Hematopoietic multipotent progenitor cell treated with erythropoietin and hydrocortisone succinate and interleukin-3 and kit ligand, for 6 days (in vitro differentiated cells): ENCODE data around the gene IGSF21.

ENCODE experiments used
- DNase-seq: peaks from one replicate; pipeline ENCODE4 v3.0.0-alpha.2; 2015

Gene IGSF21

DNA sequence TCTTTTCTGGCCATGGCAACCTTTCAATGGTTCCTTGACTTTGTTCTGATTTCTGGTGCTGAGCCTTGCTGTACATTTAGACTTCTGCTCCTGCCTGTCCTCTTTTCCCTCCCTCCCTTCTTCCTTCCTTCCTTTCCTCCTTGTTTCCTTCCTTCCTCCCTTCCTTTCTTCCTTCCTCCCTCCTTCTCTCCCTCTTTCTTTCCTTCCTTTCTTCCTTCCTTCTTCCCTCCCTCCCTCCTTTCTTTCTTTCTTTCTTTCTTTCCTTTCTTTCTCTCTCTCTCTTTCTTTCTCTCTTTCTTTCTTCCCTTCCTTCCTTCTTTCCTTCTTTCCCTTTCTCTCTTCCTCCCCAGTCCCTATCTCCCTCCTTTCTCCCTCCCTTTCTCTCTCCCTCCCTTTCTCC, 10.4 kb upstream of the IGSF21 start:
- no peak for DNase-seq

DNA sequence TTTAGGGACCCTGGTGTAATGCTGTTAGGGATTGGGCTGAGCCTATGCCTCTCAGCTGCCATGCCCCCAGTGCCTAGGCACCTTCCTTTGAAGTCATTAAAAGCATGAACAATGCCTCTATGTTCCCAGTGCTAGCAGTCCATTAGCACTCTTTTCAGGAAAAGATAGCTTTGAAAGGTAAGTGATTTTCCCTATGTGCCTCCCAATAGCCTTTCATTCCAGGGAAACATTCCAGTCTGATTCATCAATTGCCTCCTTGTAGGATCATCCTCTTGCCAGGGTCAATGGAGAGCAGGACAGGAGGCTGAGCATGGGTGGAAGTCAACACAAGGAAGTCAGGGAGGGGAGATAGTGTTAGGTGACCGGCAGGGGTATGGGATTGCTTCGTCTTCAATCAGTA, 8.6 kb upstream of the IGSF21 start:
- DNase-seq = no peak

DNA sequence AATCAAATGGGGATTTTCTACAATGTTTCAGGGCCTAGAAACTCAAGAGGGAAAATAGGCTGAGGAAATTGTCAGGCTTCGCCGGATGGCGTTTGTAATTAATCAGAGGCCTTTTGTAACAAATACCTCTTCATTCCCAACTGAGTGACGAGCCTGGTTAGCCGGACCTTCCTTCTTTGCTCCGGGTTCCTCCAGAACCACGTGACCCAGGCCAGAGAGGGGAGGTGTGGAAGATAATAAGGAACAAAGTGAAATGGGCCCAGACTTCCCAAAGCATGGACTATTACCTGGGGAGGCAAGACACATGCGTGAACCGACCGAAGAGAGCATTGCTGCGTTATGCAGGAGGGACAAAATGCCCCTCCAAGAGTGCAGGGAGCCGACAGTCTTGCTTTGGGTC, 7.5 kb upstream of the IGSF21 start:
- no peak for DNase-seq

DNA sequence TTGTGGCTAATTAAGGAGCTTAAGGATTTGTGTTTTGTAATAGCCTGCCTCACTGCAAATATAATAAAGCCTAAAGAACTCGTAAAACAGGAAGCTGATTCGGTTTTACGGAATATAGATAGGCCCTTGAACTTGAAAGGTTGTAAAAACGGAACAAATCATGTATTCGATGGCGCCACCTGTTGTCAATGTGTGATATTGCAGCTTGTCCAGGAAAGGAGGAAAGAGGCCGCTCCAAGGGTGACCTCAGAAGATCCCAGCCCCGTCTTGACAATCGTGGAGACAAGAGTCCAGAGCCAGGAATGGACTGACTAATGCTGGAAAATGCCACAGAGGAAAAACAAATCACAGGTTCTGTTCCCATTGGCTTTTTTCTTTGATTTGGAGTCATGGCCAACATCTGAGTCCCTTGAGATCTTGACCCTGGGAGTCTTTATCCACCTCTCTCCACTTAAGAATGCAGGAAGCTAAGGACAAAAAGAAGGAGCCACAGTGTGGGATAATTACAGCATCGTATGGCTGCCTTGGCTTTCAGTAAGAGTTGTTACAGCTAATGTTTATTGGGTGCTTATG, 7.0 kb upstream of the IGSF21 start:
- peak; percentile 67 for DNase-seq

DNA sequence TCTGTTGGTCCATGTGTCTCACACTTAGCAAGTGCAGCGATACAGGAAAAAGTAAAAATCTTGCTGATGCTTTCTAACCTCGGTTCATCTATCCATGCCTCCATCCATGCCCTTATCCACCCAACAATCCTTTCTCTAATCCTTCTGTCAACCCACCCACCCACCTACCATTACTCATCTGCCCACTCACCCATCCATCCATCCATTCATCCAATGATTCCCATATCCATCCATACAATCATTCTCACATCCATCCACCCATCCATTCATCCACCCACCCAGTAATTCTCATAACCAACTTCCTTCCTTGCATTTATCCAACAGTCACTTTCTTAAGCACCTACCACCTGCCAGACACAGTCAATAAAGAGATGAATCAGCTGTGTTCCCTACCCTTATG, 6.1 kb upstream of the IGSF21 start:
- DNase-seq = no peak

DNA sequence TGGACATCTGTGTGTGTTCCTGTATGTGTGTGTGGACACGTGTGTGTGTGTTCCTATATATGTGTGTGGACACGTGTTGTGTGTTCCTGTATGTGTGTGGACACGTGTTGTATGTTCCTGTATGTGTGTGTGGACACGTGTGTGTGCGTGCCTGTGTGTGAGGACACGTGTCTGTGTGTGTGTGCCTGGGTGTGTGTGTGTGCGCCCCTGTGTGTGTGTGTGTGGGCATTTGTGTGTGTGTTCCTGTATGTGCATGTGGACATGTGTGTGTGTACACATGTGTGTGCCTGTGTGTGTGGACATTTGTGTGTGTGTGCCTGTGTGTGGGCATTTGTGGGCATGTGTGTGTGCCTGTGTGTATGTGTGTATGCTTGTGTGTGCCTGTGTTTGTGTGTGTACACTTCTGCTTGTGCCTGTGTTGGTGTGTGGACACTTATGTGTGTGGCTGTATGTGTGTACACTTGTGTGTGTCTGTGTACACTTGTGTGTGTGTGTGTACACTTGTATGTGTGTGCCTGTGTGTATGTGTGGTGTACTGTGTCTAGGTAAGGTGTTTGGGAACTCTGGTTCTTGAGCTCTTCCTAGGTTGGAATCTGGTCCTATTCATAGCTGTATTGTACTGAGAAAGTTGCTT, 3.7 kb upstream of the IGSF21 start:
- no peak for DNase-seq

DNA sequence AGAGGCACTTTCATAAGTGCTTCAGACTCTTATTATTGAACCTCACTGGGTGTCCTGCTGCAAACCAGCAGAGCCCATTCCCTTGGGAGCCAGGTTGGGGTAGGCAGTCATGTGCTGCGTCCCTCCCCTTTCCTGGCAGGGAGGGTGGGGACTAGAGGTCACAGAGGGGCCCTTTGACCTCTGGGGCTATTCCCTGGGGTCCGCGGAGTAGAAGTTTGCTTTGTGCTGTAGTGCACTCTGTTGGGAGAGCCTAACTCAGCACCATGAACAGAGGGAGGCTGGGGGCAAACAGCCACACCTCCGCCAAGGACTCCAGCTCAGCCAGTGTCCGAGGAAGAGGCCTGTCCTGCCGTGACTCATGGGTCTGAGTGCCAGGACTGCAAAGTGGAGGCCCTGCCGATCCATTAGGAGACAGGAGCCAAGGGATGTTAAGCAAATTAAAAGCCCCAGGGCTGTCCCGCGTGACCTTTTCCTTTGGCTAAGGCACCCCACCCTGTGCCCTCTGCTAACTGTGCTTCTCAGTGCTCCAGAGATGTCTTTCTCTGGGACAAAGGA, 3.0 kb upstream of the IGSF21 start:
- DNase-seq = no peak

DNA sequence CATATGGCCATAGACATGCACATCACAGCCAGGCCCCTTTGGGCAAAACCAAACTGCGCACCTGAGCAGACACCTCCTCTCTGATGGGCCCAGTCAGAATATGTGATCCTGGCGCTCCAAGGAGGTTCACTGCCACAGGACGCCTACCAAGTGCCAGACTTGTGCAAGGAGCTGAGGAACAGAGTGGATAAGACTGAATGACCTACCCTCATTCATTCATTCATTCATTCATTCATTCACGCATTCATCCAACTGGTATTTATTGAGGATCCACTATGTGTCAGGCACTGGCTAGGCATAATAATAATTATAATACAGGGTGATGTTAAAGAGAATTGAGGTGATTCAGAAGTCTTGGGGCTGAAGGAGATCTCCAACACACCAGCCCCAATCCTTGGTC, 2.4 kb upstream of the IGSF21 start:
- DNase-seq = no peak

DNA sequence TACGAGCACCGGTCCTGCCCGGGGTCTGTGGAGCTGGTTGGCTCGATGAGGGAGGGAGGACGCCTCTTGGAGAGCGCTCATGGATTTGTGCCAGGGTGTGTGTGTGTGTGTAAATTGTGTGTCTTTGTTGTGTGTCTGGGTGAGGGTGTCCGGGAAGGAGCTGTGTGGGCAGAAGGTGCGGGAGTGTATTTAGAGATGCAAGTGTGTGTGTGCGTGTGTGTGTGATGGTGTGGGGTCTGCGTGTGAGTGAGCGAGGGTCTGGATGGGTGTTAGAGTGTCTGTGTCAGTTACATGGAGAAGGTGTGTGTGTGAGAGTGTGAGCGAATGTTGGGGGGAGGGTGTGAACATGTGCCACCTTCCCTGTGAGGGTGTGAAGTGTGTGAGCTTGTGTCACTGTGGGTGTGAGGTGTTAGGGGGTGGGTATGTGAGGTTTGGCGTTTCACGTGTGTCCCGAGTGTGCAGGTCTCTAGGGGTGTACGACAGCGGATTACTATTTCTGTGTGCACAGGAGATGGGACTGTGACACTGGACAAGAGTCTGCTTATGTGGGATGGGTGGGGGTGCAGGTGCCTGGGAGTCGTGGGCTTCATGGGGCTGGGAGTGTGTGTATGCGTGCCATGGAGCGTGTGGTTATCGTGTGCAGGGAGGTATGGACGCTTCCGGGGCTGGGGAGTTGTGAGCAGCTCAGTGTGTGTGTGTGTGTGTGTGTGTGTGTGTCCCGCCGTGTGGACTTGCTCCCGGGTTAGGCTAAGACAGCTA, 880 bp downstream of the IGSF21 start:
- no peak for DNase-seq

DNA sequence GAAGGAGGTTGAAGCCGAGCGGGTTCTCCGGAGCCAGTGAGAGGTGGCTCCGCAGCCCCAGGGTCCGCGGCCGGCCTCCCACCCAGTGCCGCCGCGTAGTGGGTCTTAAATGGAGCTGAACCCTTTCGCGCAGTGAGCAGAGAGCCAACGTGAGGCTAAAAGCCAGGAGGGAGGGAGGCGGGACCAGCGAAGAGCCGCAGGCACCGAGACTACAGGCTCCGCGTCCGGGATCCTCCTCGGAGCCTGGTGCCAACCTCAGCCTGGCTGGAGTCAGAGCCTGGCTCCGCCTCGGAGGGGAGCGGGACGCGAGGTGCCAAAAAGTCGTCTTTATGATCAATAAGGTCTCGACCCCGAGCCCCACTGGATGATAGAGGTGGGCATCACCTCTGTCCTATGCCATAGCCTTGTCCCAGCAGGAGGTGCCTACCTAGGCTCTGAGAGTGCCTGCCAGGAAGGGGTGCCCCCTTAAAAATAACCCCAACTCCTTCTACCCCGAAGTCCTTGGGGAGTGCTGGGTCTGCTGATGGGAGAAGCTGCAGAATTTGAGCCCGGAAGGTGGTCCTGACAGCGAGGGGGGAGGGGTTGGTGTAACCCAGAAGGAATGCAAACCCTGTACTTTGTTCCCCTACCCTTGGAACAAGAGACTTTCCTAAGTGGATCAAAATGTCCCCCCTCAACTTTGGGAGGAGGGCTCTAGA, 1.6 kb downstream of the IGSF21 start:
- DNase-seq = no peak

DNA sequence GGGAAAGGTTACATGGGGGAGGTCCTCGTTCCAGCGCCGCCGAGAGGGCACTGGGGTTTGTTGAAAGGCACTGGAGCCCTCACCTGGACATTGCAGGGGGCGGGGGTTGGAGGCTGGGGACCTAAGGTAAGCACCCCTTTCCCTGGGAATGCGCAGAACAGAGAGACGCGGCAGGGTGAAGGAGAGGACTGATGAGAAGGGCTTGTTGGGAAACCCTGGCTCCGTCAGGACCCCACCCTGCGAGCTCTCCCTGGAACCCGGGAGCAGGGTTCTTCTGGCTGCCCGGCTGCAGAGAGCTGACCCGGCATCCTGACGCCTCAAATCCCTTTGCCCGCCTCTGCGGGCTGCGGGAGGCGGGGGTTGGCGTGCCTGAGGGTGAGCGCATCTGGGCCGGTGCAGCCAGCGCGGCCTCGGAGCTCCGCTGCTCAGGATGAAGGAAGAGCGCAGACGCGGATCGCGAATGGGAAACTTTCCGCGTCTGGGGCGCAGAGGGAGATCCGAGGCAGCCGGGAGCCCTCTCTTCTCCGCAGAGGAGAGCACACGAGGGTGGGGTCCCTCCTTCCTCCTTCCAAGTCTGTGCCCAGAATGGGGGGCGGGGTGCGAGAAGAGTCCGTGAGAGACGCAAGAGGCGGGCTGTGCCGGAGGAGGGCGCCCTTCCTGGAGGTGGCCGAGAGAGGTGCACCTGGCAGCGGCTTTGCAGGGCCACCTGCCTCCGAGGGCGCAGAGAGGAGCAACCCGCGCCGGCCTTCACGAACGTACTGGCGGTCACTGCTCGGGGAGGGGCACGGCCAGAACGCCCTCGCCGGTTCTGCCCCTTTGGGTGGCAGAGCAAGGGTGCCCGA, 2.4 kb downstream of the IGSF21 start:
- DNase-seq = peak; percentile 12

DNA sequence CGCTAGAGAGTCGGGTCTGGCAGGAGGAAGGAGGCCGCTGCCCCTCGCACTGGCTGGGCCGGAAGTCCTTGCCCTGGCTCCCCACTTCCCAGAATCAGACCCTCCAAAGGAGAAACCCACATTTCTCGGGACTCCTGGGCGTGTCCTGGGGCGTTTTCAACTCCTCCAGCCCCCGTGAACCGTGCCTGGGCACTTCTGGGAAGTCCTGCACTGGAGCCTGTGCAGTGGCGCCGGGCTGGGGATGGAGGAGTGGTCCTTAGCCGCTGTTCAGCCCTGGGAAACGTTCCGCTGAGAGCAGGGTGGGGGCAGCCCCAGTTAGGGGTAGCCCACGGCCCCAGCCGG, 3.0 kb downstream of the IGSF21 start:
- no peak for DNase-seq

DNA sequence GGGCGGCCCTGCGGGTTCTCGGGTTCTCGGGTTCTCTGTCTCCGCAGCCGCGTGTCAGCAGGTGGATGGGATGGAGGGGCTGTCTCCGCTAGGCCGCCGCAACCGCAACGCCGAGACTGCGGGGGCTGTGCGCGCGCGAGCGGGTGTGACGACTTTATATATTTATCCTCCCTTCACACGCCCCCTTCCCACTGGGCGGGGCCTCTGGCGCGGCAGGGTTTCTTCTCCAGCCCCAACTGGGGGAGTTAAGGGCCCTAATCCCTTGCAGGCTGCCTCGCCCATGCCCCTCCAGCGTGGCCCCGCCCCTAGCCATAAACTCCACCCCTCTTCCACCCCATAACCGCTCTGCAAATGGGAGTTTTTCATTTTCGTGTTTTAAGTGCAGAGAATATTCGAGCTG, 3.4 kb downstream of the IGSF21 start:
- no peak for DNase-seq

DNA sequence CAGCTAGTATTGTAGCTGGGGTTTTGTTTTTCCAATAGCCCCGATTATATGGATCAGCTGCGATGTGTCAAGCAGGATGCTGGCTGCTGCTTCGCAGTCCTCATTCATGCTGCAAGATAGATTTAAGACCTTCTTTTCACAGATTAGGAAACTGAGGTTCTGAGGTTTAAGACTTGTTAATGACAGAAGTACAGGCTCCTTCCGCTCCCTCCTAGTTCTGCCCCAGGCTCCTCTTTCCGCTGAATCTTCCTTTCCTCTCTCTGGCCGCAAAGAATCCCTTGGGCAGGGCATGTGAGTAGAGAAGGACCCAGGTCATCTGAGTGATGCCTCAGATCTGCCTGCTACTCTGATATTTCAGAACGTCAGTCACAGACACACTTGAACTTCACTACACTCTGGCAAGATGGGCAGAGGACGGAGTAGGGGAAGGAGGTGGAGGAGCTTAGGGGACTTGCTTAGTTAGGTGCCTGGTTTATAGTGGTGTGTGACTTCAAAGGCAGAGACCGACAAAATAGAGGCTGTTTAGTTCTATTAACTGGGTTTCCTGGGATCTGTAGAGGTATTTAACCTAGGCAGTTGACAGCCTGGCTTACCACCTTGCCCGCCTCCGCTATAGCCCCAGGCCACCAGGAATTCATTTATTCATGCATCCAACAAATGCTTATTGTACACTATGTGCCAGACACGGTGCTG, 4.2 kb downstream of the IGSF21 start:
- no peak for DNase-seq

DNA sequence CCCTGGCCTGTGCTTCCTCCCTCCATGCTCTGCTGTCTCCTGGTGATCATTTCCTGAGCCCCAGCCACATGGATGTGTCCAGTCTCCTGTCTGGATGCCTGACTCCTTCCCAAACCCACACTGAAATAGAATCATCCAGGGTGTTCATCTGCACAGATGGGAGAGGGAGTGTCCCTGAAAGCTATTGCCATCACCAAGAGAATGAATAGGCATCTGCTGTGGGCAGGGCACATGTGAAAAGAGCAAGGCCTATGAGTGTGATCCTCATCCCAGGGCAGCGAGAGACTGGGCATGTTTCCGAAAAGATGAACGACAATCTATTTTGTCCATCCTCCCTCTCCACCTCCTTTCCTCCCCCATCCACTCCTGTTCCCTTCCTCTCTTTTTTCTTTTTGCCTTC, 5.0 kb downstream of the IGSF21 start:
- DNase-seq = no peak

DNA sequence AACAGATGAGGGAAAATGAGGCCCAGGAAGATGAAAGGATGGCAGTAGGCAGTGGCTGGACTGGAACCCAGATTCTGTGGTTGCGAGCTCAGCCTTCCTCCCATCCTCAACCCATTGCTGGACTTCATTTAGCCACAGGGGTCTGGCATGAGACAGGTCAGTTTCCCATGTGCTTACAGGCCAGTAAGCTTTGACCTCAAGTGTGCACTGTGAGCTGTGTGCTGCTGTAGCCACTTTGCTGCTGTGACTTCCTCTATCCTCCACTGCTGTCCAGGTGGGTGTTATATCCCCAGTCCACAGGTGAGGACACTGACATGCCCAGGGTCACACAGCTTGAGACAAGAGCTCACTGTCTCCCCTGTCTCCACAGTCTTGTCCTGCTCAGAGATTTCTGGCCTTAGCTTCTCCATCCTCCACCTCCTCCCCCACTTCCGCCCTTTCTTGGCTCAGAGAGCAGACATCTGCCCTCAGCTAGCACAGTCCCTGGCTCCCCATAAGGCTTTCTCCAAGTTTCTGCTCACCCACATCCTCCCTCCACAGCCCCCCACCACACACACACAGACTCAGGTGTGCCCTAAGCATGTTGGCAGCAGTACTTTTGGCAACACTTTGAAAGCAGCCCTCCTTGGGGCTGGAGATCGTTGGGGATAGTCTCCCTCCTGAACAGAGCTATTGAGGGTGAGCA, 7.3 kb downstream of the IGSF21 start:
- no peak for DNase-seq

DNA sequence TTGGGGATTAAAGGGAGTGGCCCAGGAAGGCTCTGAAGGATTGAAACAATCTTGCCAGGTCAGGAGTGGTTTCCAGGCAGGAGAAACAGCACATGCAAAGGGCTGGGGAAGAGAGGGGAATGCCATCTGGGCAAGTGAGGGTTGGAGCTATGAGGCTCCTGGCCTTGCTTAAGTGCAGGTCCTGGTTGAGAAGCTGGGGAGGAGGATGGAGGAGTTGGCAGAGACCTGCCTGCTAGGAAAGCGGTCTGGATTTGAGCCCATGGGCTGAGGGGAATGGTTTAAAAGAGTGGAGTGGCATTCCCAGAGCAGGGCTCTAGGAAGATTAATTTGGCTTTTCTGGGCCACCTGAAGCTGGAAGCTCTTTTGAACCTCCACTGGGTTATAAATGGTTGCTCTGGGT, 9.2 kb downstream of the IGSF21 start:
- DNase-seq = no peak

DNA sequence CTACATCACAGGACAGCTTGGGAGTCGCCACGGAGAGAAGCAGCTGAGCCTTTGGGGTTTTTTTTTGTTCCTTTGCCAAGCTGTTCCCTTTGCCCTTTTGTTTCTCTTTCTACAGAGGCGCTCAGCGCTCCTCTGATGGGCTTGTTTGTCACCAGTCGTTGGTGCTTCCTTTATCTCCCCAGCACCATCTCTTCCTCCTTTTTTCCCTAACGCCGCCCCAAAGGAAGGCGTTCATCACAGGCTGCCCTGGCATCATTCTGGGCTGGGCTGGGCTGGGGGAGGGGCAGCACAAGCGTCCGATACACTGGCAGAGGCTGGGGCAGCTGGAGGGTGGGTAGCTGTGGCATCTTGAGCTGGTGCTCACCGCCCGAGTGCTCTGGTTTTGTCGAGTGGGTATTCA, 10.5 kb downstream of the IGSF21 start:
- no peak for DNase-seq

DNA sequence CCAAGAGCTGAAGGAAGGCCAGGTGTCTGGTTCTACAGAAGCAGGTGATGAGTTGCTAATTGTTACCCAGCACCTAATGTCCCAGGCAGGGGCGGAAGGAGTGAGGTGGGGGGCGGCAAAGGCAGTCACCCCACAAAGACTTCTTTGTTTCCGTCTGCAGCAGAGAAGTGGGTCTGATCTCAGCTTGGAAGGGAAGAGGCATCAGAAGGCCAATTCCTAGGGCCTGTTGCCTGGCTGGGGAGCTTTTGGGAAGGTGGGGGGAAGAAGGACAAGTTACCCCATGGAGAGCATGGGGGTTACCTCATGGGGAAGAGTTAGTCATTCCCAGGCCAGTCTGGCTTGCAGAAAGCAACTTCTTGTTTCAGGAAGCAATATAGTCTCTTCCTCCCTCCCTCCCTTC, 10.9 kb downstream of the IGSF21 start:
- no peak for DNase-seq

DNA sequence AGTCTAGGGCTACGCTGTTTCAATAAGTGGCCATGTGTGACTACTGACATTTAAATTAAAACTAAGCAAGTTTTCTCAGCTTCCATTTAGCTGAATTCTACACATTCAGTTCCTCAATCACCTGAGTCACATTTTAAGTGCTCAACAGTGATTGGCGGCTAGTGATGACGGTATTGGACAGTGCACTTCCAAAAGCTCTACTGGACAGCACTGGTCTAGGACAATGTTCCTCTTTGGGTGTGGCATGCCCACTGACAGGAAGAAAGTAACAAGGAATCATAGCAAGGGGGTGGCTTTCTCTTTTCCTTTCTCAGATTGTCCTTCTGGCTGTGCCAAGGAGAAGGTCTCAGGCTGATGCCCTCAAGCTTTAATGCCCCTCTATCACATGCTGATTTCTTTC, 11.7 kb downstream of the IGSF21 start:
- no peak for DNase-seq

DNA sequence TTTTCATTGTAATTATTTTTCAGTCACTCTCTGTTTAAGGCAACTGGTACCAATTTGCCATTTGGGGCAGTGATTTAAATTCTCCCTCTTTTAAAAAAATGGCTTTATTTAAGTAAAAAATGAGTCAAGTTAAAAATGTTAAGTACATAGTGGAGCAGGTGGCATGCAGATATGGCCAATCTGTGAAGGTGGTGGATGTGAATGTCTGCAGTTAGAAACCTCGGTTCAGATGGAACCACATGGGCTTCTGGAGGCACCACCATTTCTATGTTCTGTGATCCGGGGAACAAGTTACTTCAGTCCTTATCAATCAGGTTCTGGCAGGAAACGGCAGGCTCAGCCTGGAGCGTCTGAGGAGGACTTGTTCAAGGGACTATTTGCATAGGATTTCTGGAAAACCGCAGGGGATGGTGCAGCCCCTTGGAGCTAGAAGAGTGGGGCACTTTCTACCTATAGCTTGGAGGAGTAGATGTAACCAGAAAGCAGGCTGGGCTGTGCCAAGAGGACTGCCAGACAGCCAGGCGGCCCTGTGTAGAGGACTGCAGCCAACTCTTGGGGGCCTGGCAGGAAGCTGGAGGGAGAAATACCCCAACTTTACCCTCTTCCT, 12.3 kb downstream of the IGSF21 start:
- no peak for DNase-seq
